Activated T-helper 9 cell treated with anti-CD3 and anti-CD28 coated beads, Interleukin-2, amount 50 U/mL, for 16 hours (primary cell): ENCODE results near the gene PLCG2.
"Not testable (repeated sequence)": the region's sequence is repeated elsewhere in the genome, so short reads cannot be mapped to it uniquely, and the experiment has no call there.

Source experiments
- DNase-seq: peaks from one replicate; pipeline ENCODE4 v3.0.0-alpha.2; 2020; ENCODE audit warnings: low read depth

Gene PLCG2

GRCh38 chr16:81754858-81755257 is 24.2 kb upstream of the PLCG2 start:
- no peak for DNase-seq

GRCh38 chr16:81755915-81756614 is 23.0 kb upstream of the PLCG2 start:
- DNase-seq = no peak

GRCh38 chr16:81756615-81757356 is 22.3 kb upstream of the PLCG2 start:
- no peak for DNase-seq

GRCh38 chr16:81758376-81758775 is 20.7 kb upstream of the PLCG2 start:
- no peak for DNase-seq

GRCh38 chr16:81762322-81762721 is 16.8 kb upstream of the PLCG2 start:
- DNase-seq = not testable (repeated sequence)

GRCh38 chr16:81765111-81765919 is 13.8 kb upstream of the PLCG2 start:
- DNase-seq = no peak

GRCh38 chr16:81765969-81766368 is 13.1 kb upstream of the PLCG2 start:
- no peak for DNase-seq

GRCh38 chr16:81767987-81768592 is 11.0 kb upstream of the PLCG2 start:
- DNase-seq = no peak

GRCh38 chr16:81770008-81770407 is 9.1 kb upstream of the PLCG2 start:
- DNase-seq = no peak

GRCh38 chr16:81774348-81774747 is 4.7 kb upstream of the PLCG2 start:
- no peak for DNase-seq

- no peak for DNase-seq
Observed at GRCh38 chr16:81775570-81775969, 3.5 kb upstream of the PLCG2 start.

- no peak for DNase-seq
Observed at GRCh38 chr16:81778231-81778630, 860 bp upstream of the PLCG2 start.

- no peak for DNase-seq
Observed at GRCh38 chr16:81779536-81780320, 637 bp downstream of the PLCG2 start.

- no peak for DNase-seq
Observed at GRCh38 chr16:81780350-81780749, 1.3 kb downstream of the PLCG2 start.

GRCh38 chr16:81782236-81782635 is 3.1 kb downstream of the PLCG2 start:
- no peak for DNase-seq

GRCh38 chr16:81784072-81784795 is 5.1 kb downstream of the PLCG2 start:
- no peak for DNase-seq

- no peak for DNase-seq
Observed at GRCh38 chr16:81785138-81785924, 6.2 kb downstream of the PLCG2 start.

GRCh38 chr16:81786321-81786720 is 7.2 kb downstream of the PLCG2 start:
- DNase-seq = no peak

- no peak for DNase-seq
Observed at GRCh38 chr16:81786868-81787267, 7.8 kb downstream of the PLCG2 start.

- DNase-seq = no peak
Observed at GRCh38 chr16:81787659-81788058, 8.6 kb downstream of the PLCG2 start.
